HepG2 (cell line): ENCODE data around the gene MARCHF4. TPM values are rescaled to one million over a fixed set of nuclear protein-coding genes. Genes with fewer than 3 reads are reported as not detected.
A peak's percentile ranks its signal among the peaks of the same experiment; 100 is the strongest.

Source experiments
- ADNP ChIP-seq: sonication (generic); formaldehyde crosslinking; IDR thresholded peaks from 2 replicates; pipeline ENCODE4 v1.4.0; 2020; ENCODE audit warnings: missing genetic modification reagents
- HMGXB3 ChIP-seq: sonication (generic); formaldehyde crosslinking; IDR thresholded peaks from 2 replicates; pipeline ENCODE4 v1.4.0; 2020; ENCODE audit warnings: missing genetic modification reagents, borderline replicate concordance
- MAX ChIP-seq: IDR thresholded peaks from 2 replicates; pipeline ENCODE4 v1.6.1; 2012; ENCODE audit warnings: inconsistent platforms
- POGZ ChIP-seq: sonication (generic); formaldehyde crosslinking; IDR thresholded peaks from 2 replicates; pipeline ENCODE4 v1.4.0; 2020; ENCODE audit warnings: mild to moderate bottlenecking, missing genetic modification reagents
- PPARG ChIP-seq: conservative IDR thresholded peaks from 2 replicates; pipeline ENCODE4 v1.6.1; 2016; ENCODE audit warnings: missing biosample characterization, missing genetic modification reagents
- PRDM10 ChIP-seq: sonication (generic); formaldehyde crosslinking; IDR thresholded peaks from 2 replicates; pipeline ENCODE4 v1.4.0; 2020; ENCODE audit warnings: low read depth, missing genetic modification reagents
- SNAPC2 ChIP-seq: sonication (generic); formaldehyde crosslinking; IDR thresholded peaks from 2 replicates; pipeline ENCODE4 v1.8.1; 2022; ENCODE audit warnings: mild to moderate bottlenecking, missing genetic modification reagents
- ZNF253 ChIP-seq: sonication (generic); formaldehyde crosslinking; IDR thresholded peaks from 2 replicates; pipeline ENCODE4 v1.8.0; 2022; ENCODE audit warnings: mild to moderate bottlenecking, missing genetic modification reagents, borderline replicate concordance
- ZNF276 ChIP-seq: sonication (generic); formaldehyde crosslinking; IDR thresholded peaks from 2 replicates; pipeline ENCODE4 v1.4.0; 2020; ENCODE audit warnings: mild to moderate bottlenecking, low read depth, missing genetic modification reagents
- ZZZ3 ChIP-seq: sonication (generic); formaldehyde crosslinking; IDR thresholded peaks from 2 replicates; pipeline ENCODE4 v1.4.0; 2020; ENCODE audit warnings: missing genetic modification reagents, mild to moderate bottlenecking, borderline replicate concordance
- polyA plus RNA-seq, 8 experiments: library from polyadenylated mRNA; depleted of rRNA in 3 of 8; stranded (reverse) in 7 of 8; unstranded in 1 of 8; fragments of >200 nt; fragmentation: Illumina TruSeq in 4 of 8; extraction: Trizol in 4 of 8; gene quantifications; 2 replicates each; pipeline versions ENCODE4 v1.2.1 to v1.2.3, GENCODE V29; 2011 to 2016; ENCODE audit warnings: low read depth in 4 of 8, missing spikeins in 1 of 8, mixed read lengths in 1 of 8; ENCODE audit not compliant: insufficient read depth in 1 of 8
- total RNA-seq, 5 experiments: library from RNA; depleted of rRNA; stranded (reverse); fragments of >200 nt; fragmentation: Illumina TruSeq; extraction: Trizol; gene quantifications; 2 replicates each; pipeline ENCODE4 v1.2.3, GENCODE V29; 2016; ENCODE audit warnings: low read depth in 1 of 5
- TF ChIP-seq, protein P1 (sequence below): sonication (generic); formaldehyde crosslinking; IDR thresholded peaks from 2 replicates; pipeline ENCODE4 v1.4.0; 2020; ENCODE audit warnings: mild to moderate bottlenecking, missing genetic modification reagents, borderline replicate concordance

Gene MARCHF4
- total and polyA plus RNA-seq, 2 of the 13 experiments (the other 11 are each of a cell fraction or from before 2014, with no cell fraction given) = not detected

DNA sequence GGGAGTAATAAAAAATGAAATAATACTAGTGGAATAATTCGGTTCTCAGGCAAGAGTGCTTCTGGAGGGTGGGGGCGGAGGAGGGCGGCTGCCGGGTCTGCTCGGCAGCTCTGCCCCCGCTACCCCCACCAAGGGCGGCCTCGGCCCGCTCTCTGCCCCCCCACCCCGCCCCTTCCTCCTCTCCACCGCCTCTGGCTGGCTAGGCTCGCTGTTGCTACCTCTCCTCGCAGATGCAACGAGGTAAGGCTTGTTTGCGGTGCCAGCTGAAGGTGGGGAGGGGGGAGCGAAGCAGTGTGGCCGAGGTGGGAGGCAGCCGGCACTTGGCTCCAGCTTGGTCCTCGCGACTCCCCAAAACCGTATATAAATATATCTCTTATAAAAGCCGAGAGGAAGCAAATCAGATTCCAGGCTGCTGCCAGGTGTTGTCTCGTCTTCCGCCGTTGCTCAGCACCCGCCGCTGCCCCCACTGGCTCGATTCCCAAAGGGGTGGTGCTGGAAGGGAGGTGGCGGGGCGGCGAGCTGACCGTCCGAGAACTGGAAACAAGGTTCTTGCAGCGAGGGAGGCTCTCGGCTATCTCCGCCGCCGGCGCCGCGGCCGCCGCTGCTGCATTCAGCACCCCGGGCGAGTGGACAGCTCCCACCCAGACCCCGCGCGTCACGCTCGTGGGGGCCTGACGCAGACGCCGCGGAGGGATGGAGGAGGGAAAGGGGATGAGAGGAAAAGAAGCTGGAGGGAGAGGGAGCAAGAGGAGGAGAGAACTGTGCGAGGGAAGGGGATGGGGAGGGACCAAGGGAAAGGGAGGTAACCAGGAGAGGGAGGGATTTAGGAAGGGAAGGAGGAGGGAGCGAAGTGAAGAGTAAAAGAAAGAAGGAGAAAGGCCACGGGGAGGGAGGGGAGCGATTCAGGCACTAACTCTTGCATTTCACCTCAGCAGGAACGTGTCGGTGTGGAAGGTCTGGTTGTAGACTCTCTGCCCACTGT, at the start of gene MARCHF4 (continued):
- 0 out of 2 replicates have a peak, but pooled peaks have one; percentile 70 for TF ChIP-seq ZZZ3 (CRISPR knock-in tag)
- TF ChIP-seq PRDM10 (CRISPR knock-in tag) = peak; percentile 62; the same call in 1 of the 2 replicates
- peak; percentile 89; the same call in 1 of the 2 replicates for TF ChIP-seq SNAPC2 (CRISPR knock-in tag)
- no peak for TF ChIP-seq ADNP (CRISPR knock-in tag)
- TF ChIP-seq PPARG (CRISPR knock-in tag) = no peak; the same call in 1 of the 2 replicates
- peak; percentile 94 for TF ChIP-seq HMGXB3 (CRISPR knock-in tag)
- no peak; the same call in 1 of the 2 replicates for TF ChIP-seq MAX
- 0 out of 2 replicates have a peak, but pooled peaks have one; percentile 78 for TF ChIP-seq ZNF253 (CRISPR knock-in tag)
- TF ChIP-seq POGZ (CRISPR knock-in tag) = 0 out of 2 replicates have a peak, but pooled peaks have one; percentile 49
- TF ChIP-seq, protein P1, sequence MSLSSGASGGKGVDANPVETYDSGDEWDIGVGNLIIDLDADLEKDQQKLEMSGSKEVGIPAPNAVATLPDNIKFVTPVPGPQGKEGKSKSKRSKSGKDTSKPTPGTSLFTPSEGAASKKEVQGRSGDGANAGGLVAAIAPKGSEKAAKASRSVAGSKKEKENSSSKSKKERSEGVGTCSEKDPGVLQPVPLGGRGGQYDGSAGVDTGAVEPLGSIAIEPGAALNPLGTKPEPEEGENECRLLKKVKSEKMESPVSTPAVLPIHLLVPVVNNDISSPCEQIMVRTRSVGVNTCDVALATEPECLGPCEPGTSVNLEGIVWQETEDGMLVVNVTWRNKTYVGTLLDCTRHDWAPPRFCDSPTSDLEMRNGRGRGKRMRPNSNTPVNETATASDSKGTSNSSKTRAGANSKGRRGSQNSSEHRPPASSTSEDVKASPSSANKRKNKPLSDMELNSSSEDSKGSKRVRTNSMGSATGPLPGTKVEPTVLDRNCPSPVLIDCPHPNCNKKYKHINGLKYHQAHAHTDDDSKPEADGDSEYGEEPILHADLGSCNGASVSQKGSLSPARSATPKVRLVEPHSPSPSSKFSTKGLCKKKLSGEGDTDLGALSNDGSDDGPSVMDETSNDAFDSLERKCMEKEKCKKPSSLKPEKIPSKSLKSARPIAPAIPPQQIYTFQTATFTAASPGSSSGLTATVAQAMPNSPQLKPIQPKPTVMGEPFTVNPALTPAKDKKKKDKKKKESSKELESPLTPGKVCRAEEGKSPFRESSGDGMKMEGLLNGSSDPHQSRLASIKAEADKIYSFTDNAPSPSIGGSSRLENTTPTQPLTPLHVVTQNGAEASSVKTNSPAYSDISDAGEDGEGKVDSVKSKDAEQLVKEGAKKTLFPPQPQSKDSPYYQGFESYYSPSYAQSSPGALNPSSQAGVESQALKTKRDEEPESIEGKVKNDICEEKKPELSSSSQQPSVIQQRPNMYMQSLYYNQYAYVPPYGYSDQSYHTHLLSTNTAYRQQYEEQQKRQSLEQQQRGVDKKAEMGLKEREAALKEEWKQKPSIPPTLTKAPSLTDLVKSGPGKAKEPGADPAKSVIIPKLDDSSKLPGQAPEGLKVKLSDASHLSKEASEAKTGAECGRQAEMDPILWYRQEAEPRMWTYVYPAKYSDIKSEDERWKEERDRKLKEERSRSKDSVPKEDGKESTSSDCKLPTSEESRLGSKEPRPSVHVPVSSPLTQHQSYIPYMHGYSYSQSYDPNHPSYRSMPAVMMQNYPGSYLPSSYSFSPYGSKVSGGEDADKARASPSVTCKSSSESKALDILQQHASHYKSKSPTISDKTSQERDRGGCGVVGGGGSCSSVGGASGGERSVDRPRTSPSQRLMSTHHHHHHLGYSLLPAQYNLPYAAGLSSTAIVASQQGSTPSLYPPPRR = peak; percentile 62
- no peak for TF ChIP-seq ZNF276 (CRISPR knock-in tag)
